ENCODE measurements around the gene SLC9B1.

The SLC9B1 gene

GRCh38 chr4:103036169-103036568 lies 16.7 kb upstream of the SLC9B1 start:
- no peak for TF ChIP-seq ZNF561 (tag by site-specific recombination; IDR thresholded peaks at IDR 0.05; ENCODE audit: borderline replicate concordance)
- no peak for TF ChIP-seq ZNF449 (tag by site-specific recombination; IDR thresholded peaks at IDR 0.05)
- no peak for TF ChIP-seq ZSCAN23 (tag by site-specific recombination; IDR thresholded peaks at IDR 0.05)
- no peak for TF ChIP-seq GLI4 (tag by site-specific recombination; IDR thresholded peaks at IDR 0.05)
- no peak for TF ChIP-seq ZNF175 (tag by site-specific recombination; IDR thresholded peaks at IDR 0.05)
- no peak for TF ChIP-seq ZNF830 (tag by site-specific recombination; IDR thresholded peaks at IDR 0.05; ENCODE audit: low read depth)
- no peak for TF ChIP-seq PBX3 (CRISPR knock-in tag; IDR thresholded peaks at IDR 0.05)
- H3K4me1 ChIP-seq (ENCODE audit: control insufficient read depth, insufficient read depth, low read length), result no peaks in the 10 kb centered on the region
- ChIA-PET CTCF (no interaction called here), POLR2A (no interaction called here)
- no peak overlapping the region for H3K4me3 ChIP-seq (ENCODE audit: low read depth, low read length)
- peaks cover 0 to 8% of the 10 kb centered on the region in 2 experiments; a peak in 1 of 3 replicates for H3K36me3 ChIP-seq (ENCODE audit: control insufficient read depth in 2 of 2, insufficient read depth in 1 of 2, low read length in 2 of 2)
- no peaks in the 10 kb centered on the region for H3K9me3 ChIP-seq (ENCODE audit: control insufficient read depth, insufficient read depth, low read depth, low read length)
- no peak overlapping the region for H3K27ac ChIP-seq (ENCODE audit: extremely low read depth, low read depth, low read length)

GRCh38 chr4:103032574-103032973 lies 13.1 kb upstream of the SLC9B1 start:
- Histone ChIP-seq H3K4me3 (ENCODE audit: low read depth, low read length) (no peak overlapping the region), H3K9me3 (ENCODE audit: control insufficient read depth, insufficient read depth, low read depth, low read length) (no peaks in the 10 kb centered on the region), H3K36me3 (ENCODE audit: control insufficient read depth in 2 of 2, insufficient read depth in 1 of 2, low read length in 2 of 2) (peaks cover 0 to 11% of the 10 kb centered on the region in 2 experiments; a peak in 1 of 3 replicates), H3K27ac (ENCODE audit: extremely low read depth, low read depth, low read length) (no peak overlapping the region), H3K4me1 (ENCODE audit: control insufficient read depth, insufficient read depth, low read length) (no peaks in the 10 kb centered on the region)
- ChIA-PET POLR2A (no interaction called here), CTCF (interaction anchor here (0.6 to 1.2 kb wide), 7 partner anchors 11 to 504 kb away, joined by 3 to 11 read pairs (median 3); no protein-coding TSS in a partner anchor)
- TF ChIP-seq ZNF274 (IDR thresholded peaks at IDR 0.05; ENCODE audit: low read length) (no peak), ZNF274 (tag by site-specific recombination; IDR thresholded peaks at IDR 0.05; ENCODE audit: borderline replicate concordance) (no peak), ZBTB6 (tag by site-specific recombination; IDR thresholded peaks at IDR 0.05) (0 out of 2 replicates have a peak, but pooled peaks have one; percentile 11), PRDM4 (tag by site-specific recombination; IDR thresholded peaks at IDR 0.05) (no peak), ZNF501 (tag by site-specific recombination; IDR thresholded peaks at IDR 0.05) (no peak), YY1 (tag by site-specific recombination; IDR thresholded peaks at IDR 0.05) (no peak), ZNF423 (tag by site-specific recombination; IDR thresholded peaks at IDR 0.05) (no peak), SP3 (tag by site-specific recombination; IDR thresholded peaks at IDR 0.05) (no peak), TRIM28 (IDR thresholded peaks at IDR 0.05; ENCODE audit: borderline replicate concordance, low read length) (no peak), ZNF555 (tag by site-specific recombination; conservative IDR thresholded peaks at IDR 0.05) (no peak), ZNF202 (tag by site-specific recombination; IDR thresholded peaks at IDR 0.05; ENCODE audit: borderline replicate concordance) (no peak), ZSCAN30 (tag by site-specific recombination; IDR thresholded peaks at IDR 0.05) (no peak), ZNF654 (tag by site-specific recombination; IDR thresholded peaks at IDR 0.05; ENCODE audit: low read depth) (peak; percentile 48), ZNF449 (tag by site-specific recombination; IDR thresholded peaks at IDR 0.05) (no peak)

All from HEK293 (cell line).